Measurements from ENCODE around the gene TFRC.

DNA sequence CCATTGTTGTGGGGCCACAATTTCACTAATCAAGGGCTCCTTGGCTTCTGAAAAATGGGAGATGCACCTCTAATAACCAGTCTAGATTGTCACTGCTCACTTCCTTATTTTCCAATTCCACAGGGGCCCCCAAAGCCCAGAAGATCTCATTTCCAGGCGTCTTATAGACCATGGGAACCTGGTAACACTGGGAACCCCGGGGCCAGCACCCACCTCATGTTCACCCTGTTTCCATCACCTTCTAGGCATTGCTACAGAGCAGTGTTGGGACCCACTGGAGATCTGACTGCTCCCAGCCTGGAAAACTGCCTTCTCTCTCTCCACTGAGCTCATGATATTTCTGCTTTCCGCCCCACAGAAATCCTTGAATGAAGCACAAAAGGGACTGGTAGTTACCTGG, 61.5 kb downstream of the TFRC start:
- TF ChIP-seq EZH2 (IDR thresholded peaks at IDR 0.05), result no peak
- no peak for TF ChIP-seq FOXP2 (optimal IDR thresholded peaks at IDR 0.05; ENCODE audit: control extremely low read depth, extremely low read length, insufficient read depth)
